HG02938 (cell line): Measurements from ENCODE around the gene CNOT9.

ENCODE experiments used
- ATAC-seq: cut with Tn5 transposase; IDR thresholded peaks from one replicate; pipeline ENCODE4 v1.9.1; 2021; ENCODE audit warnings: mild to moderate bottlenecking, moderate library complexity; ENCODE audit not compliant: unreplicated experiment

CNOT9 gene

DNA sequence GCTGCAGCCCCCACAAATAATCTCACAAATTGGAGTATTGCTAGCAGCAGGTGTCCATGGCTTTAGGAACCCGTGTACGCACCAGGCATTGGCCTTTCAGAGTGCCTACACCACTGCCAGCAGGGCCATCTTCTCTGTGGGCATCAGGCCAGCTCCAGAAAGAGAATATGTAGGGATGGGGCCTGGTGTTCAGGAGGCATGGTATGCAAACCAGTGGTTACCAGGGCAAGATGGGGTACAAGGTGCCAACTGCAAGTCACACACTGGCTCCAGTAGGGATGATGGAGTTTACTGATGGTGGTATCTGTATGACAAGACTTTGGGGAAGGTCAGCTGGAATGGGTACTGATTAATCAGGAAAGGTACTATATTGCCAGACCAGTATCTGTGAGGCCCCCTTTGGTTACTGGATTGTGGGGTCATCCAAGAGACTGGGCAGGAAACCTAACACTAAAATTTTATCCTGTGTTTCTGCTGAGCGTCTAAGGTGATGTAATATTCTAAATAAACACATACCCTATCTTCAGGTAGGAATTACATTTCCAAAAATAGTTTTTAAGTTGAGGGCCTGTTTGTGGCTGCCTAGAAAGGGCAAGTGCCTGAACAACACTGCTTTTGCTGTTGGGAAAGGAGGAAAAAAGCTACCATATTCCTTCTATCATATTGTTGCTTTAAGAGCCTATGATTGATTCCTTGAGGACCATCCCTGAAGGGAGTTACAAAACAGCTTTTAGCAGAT, 9.0 kb downstream of the CNOT9 start:
- no peak for ATAC-seq

DNA sequence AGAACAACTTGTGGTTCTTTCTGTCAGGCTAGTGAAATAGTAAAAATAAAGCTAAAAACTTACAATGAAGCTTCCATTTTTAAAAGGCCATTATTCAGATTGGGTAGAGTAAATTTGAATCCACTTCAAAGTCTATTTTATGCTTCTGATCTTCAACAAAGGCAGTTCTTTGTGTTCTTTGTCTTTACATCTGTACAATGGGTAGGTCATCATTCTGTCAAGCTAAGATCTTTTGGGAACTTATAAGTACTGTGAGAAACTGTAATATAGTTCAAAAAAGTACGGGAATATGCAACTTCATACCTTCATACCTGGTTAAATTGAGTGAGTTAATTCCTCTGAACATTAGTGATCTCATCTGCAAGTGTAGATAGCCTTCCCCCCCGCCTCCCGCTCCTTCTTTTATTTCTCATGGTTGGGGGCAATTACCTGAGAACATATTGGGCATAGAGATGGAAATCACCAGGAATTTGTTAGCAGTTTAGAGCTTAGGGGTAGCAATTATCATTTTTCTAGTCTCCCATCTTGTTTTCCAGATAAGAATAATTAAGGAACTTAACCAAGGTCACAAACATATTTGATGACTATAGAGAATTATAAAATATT, 9.7 kb downstream of the CNOT9 start:
- no peak for ATAC-seq

DNA sequence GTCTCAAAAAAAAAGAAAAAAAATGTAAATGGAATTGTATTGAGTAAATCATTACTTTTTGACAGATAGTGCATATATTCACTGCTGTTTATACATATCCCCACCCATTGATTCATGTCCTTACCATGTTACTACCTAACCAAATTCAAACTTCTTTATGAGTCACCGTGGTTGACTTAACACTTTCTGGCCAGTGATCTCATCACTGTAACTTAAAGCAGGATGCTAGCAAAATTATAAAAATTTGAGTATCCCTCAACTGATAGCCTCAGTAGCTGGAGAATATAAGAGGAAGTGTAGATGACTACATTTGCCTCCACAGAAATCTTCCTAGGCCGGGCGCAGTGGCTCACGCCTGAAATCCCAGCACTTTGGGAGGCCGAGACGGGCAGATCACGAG, 13.4 kb downstream of the CNOT9 start:
- ATAC-seq = no peak

DNA sequence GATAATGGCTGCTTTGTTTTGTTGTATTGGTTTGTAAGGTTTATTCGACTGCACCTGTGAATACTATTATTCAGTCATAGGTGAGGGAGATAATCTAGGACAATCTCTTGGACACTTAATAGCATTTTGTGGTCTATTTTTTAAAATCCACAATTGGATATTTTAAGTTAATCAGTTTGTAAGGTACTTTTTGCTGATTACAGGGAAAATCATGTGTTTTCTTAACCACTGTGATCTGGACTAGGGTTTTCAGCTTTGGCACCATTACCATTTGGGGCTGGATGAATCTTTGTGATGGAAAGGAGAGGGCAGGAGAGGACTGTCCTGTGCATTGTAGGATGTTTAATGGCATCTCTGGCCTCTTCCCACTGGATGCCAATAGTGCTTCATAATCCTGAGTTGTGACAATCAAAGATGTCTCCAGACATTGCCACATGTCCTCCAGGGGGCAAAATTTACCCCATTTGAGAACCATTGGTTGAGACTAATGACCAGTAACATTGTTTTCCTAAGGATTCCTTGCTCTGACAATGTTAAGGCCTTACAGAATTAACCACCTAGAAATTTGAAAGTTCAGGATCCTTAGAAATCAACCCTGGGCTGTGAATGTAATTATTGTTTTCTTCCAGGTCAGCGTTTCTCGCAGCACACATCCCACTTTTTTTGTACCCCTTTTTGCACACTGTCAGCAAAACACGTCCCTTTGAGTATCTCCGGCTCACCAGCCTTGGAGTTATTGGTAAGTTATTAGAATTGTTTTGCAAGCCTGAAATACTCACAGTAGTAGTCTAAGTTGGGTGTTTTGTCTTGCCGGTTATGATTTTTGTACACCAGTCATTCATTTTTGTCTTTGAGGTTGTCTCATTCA, 15.6 kb downstream of the CNOT9 start:
- no peak for ATAC-seq

DNA sequence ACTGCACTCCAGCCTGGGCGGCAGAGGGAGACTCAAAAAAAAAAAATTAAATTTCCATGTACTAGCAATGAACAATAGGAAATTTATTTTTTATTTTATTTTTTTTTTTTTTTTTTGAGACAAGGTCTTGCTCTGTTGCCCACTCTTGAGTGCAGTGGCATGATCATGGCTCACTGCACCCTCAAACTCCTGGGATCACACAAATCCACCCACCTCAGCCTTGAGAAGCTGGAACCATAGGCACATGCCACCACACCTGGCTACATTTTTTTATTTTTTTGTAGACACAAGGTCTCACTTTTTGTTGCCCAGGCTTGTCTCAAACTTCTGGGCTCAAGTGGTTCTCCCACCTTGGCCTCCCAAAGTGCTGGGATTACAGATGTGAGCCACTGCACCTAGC, 16.9 kb downstream of the CNOT9 start:
- no peak for ATAC-seq

DNA sequence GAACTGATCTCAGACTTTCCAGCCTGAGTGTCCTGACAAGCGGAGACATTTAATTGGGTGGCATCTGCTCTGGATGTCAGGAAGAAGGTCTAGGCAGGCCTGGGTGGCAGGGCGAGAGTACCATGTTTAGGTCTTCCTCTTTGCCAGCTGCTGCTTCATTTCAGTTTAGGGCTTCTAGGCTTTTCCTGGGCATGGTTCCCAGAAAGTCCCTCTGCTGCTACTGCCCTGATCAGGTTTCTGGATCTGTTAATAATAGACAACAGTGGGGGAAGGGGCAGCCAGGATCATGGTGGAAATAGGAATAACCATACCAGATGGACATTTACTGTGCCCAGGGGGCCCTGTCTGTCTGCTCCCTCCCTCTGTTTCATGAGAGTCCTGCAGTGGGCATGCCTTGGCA, 36.8 kb downstream of the CNOT9 start:
- ATAC-seq = no peak

DNA sequence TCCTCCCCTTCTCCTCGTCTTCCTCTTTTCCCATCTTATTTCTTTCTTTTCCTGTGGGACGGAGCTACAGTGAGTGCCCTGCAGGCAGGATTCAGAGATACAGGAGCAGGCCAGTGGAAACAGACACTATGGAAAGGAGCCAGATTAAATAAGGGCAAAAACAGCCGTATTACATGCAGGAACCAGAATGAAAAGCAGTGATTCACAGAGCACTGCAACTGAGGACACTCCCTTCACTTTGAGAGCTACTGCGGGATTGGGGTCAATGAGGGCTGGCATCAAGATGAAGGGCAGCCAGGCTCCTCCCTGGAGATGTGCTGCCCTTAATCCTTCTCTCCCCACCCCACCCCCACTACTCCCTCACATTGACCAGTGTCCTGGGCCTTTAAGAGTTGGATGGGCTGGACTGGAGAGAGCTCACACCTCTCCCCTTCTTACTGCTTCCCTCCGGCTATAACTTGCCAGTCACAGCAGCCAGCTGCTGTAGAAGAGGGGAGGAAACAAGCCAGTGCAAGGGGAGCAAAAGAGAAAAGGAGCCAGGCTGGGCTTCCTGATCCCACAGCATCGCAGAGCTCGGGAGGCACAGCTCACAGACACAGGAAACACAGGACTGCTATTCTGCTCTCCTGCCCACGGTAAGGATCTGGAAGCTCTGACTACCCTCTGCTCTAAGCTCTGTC, 38.9 kb downstream of the CNOT9 start, which contains the start of gene PLCD4:
PLCD4 (plus strand) TSS at position 464 of the 680 bp plus-strand sequence. CDS start 7,841 bp downstream, outside the sequence.
- no peak for ATAC-seq

DNA sequence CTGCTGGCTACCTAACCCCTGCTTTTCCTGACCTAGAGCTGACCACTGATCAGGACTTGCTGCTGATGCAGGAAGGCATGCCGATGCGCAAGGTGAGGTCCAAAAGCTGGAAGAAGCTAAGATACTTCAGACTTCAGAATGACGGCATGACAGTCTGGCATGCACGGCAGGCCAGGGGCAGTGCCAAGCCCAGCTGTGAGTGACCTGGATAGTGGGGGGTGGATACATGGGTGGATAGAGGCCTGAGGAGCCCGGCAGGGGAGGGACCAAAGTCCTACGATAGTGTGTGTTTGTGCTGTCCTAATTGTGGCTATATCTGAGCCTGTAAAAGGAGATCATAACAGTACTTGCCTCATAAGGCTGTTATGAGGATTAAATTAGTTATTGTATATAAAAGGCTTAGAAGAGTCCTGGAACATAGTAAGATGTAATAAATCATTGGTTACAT, 47.3 kb downstream of the CNOT9 start:
- ATAC-seq = no peak

DNA sequence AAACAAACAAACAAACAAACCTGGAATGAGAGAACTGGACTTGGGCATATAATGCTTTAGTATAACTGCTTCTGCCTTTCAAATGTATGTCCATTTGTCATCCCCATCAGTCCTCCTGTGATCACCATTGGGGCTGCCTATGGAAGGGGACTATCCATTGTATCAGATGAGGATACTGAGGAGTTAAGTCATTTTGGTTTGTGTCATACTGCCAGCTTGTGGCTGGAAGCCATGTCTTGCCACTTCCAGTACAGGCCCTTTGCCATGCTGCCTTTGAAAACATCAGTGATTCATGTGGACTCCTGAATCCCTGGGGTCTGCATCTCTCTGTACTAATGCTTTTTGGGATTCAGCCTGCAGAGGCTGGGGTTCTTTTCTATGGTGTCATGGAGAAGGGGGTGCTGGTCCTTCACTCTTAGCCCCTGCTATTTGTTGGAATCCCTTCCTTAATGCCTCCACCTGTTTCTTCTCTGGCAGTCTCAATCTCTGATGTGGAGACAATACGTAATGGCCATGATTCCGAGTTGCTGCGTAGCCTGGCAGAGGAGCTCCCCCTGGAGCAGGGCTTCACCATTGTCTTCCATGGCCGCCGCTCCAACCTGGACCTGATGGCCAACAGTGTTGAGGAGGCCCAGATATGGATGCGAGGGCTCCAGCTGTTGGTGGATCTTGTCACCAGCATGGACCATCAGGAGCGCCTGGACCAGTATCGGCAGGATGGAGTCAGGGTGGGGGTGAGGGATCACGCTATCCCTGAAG, 49.6 kb downstream of the CNOT9 start:
- ATAC-seq = no peak

DNA sequence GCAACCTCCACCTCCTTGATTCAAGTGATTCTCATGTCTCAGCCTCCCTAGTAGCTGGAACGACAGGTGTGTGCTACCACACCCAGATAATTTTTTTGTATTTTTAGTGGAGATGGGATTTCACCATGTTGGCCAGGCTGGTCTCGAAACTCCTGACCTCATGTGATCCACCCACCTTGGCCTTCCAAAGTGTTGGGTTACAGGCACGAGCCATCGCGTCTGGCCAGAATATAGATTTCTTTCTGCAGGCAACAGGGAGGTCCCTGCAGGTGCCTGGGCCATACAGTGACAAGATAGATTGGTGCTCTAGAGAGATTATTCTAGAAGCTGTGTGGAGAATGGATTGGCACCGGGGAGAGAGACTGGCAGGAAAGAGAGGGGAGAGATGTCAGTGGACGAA, 52.4 kb downstream of the CNOT9 start:
- ATAC-seq = no peak

DNA sequence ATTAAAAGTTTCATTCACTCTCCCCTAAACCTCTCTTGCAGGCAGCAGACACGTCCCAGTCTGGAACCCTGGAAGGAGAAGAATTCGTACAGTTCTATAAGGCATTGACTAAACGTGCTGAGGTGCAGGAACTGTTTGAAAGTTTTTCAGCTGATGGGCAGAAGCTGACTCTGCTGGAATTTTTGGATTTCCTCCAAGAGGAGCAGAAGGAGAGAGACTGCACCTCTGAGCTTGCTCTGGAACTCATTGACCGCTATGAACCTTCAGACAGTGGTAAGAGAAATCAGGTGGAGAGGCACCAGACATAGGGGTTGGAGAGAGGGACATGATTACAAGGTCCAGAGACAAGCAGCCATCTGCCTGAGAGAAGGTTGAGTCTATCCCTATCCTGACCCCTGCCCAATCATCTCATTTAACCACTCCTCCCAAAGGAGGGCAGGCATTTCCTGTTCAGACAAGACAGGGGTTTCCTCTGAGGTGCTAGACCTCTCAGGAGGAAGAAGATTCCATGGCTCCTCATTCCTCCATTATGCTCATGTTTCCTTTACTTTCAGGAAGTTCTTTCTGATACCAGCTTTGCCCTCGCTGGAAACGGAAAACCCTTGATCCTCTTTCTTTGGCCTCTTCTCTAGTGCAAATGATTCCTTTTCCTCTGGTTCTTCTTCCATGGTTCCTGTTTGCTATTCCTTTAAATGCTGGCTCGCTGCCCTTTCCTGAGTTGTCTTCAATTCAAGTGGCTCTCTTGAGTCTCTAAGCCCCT, 54.1 kb downstream of the CNOT9 start:
- ATAC-seq = no peak

DNA sequence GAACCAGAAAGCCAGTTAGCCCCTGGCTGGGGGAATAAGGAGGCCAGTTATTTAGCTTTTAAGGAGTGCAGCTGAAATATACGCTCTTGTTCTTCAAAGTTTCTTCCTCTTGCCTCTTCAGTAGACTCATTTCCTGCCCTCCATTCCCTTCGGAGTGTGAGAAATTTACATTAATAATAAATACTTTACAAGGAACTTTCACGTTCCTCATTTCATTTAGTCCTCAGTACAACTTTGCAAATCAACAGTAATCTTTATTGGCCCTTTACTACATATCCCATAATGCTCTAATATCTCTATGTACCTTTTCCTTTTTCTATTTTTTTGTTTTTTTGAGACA, 54.7 kb downstream of the CNOT9 start:
- ATAC-seq = no peak

DNA sequence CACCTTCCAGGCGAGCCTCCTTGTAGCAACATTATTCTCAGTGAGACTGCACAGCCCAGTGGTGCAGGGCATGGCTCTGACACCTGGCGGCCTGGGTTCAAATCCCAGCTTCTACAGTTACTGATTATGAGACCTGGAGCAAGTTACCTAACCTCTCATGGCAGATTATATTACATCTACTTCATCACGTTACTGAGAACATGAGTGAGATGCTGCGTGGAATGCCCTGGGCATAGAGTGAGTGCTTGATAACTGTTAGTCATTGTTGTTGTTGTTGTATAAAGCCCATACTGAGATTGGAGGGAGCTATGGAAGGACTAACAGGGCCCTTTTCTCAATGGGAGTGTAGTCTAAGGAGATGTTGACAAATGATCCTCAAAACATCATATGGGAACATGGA, 57.7 kb downstream of the CNOT9 start:
- ATAC-seq = no peak

DNA sequence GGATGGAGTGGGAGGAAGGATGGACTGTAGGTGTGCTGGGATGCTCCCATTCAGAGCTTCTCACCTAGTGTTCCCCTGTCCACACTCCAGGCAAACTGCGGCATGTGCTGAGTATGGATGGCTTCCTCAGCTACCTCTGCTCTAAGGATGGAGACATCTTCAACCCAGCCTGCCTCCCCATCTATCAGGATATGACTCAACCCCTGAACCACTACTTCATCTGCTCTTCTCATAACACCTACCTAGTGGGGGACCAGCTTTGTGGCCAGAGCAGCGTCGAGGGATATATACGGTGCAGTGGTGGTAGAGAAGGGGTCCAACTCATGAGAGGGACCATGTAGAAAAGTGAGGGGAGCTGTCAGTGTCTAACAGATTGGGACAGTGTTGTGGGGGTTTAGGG, 59.3 kb downstream of the CNOT9 start:
- no peak for ATAC-seq

DNA sequence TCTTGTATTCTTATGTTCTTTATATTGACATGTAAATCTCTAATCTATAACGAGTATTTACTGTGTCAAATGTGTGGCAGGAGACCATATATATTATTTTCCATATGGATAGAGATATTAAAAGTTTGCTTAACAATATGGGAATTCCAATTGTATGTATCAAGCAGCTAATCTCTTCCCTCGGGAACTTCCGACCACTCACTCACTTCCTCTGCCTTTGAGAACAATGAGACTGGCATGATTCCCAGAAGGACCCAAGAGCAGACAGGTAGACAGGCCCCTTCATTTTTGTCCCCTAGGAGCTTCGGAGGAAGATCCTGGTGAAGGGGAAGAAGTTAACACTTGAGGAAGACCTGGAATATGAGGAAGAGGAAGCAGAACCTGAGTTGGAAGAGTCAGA, 63.2 kb downstream of the CNOT9 start:
- no peak for ATAC-seq

DNA sequence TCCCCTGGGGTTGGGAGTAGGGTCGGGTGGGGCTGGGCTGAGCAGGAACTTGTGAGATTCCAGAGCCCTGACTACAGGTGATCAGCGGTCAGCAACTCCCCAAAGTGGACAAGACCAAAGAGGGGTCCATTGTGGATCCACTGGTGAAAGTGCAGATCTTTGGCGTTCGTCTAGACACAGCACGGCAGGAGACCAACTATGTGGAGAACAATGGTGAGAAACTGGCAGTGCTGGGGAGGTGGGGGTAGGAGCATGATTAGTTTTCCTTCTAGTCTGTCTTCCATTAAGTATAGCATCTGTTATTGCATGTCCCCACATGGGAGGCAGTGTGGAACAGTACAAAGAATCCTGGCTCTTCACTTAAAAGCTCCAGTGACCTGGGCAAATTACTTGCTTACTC, 67.1 kb downstream of the CNOT9 start:
- no peak for ATAC-seq

DNA sequence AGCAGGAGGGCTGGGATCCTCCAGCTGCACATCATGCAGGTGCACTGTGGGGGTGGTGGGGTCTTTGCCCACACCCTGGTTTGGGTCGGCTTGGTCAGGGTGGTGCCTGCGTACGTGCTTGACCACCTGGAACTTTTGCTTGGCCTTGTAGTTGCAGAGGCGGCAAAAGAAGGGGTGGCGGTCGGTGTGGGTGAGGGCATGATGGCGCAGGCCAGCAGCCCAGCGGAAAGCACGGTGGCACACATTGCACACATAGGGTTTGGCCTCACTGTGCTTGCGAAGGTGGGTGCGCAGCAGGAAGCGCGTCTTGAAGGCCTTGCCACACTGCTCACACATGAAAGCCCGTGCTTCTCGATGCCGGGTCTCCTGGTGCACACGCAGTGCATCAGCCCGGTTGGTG, 69.7 kb downstream of the CNOT9 start:
- ATAC-seq = no peak

DNA sequence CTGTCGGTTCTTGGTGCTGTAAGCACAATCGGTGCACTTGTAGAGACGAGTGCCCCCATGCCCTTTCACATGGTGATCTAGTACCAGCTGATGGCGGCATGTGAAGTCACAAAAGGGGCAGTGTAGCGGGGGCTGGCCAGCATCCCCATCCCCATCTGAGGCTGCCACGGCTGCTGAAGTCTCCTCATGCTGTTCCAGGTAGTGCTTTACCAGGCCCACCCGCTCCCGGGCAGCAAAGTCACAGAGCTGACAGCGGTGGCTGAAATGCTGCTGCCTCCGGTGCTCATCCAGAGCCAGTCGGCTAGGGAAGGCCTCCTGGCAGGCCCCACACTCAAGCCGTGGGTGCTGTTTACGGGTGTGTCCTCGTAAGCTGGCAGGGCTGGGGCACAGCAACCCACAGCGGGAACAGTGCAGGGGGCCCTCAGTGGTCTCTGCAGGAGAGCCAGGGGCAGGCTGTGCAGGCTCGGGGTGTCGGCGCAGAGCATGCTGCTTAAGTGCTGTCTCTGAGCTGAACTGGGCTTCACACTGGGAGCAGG, 73.5 kb downstream of the CNOT9 start:
- no peak for ATAC-seq

DNA sequence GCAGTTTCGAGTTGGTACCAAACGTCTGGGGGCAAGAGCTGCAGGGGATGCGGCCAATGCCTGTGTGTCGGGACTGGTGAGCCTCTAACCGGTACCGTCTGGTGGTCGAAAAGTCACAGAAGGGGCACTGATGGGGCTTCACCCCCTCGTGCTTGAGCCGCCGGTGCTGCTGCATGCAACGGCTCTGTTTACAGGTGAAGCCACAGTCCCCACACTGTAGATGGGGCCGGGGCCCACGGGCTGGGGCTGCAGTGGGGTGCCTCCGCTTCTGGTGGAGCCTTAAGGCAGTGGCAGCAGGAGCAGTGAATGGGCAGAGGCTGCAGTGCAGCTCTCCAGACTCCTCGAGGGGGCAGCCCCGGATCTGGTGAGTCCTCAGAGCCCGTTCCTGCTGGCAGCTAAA, 74.1 kb downstream of the CNOT9 start:
- no peak for ATAC-seq
